ENCODE results near the gene RASGRP3.

Gene RASGRP3

GRCh38 chr2:33476131-33476792, at the start of gene RASGRP3:
Gene RASGRP3, plus strand, starts transcription at chr2:33476649. Its CDS starts 38,488 bp downstream, at chr2:33515137.
- DNase-seq (ENCODE audit: extremely low read depth, low read depth): peak; percentile 93
- TF ChIP-seq CTCF (IDR thresholded peaks at IDR 0.05; ENCODE audit: low read depth, low read length, missing control alignments): no peak
- H3K4me3 ChIP-seq (replicated peaks; ENCODE audit: low read depth, low read length): peak within 1 kb of the TSS; percentile 62

GRCh38 chr2:33426666-33427231, 49.7 kb upstream of the RASGRP3 start:
- DNase-seq (ENCODE audit: extremely low read depth, low read depth): peak; percentile 80
- no peak for TF ChIP-seq CTCF (IDR thresholded peaks at IDR 0.05; ENCODE audit: low read depth, low read length, missing control alignments)
- H3K4me3 ChIP-seq (replicated peaks; ENCODE audit: low read depth, low read length): no peak overlapping the region

GRCh38 chr2:33430077-33430476, 46.4 kb upstream of the RASGRP3 start:
- TF ChIP-seq CTCF (IDR thresholded peaks at IDR 0.05; ENCODE audit: low read depth, low read length, missing control alignments): no peak
- no peak overlapping the region for H3K4me3 ChIP-seq (replicated peaks; ENCODE audit: low read depth, low read length)
- no peak for DNase-seq (ENCODE audit: extremely low read depth, low read depth)

GRCh38 chr2:33430856-33431255, 45.6 kb upstream of the RASGRP3 start:
- no peak overlapping the region for H3K4me3 ChIP-seq (replicated peaks; ENCODE audit: low read depth, low read length)
- no peak for TF ChIP-seq CTCF (IDR thresholded peaks at IDR 0.05; ENCODE audit: low read depth, low read length, missing control alignments)
- DNase-seq (ENCODE audit: extremely low read depth, low read depth): no peak

- TF ChIP-seq CTCF (IDR thresholded peaks at IDR 0.05; ENCODE audit: low read depth, low read length, missing control alignments): no peak
- DNase-seq (ENCODE audit: extremely low read depth, low read depth): no peak
- H3K4me3 ChIP-seq (replicated peaks; ENCODE audit: low read depth, low read length): no peak overlapping the region
Observed at GRCh38 chr2:33432871-33433270, 43.6 kb upstream of the RASGRP3 start.

- no peak for DNase-seq (ENCODE audit: extremely low read depth, low read depth)
- H3K4me3 ChIP-seq (replicated peaks; ENCODE audit: low read depth, low read length): no peak overlapping the region
- TF ChIP-seq CTCF (IDR thresholded peaks at IDR 0.05; ENCODE audit: low read depth, low read length, missing control alignments): no peak
Observed at GRCh38 chr2:33433279-33434235, 42.9 kb upstream of the RASGRP3 start.
